HepG2 (cell line): Measurements from ENCODE around the gene RAB34. TPM values are rescaled to one million over a fixed set of nuclear protein-coding genes. Genes with fewer than 3 reads are reported as not detected.

Experiments
- CCDC6 ChIP-seq: sonication (generic); formaldehyde crosslinking; IDR thresholded peaks from 2 replicates; pipeline ENCODE4 v1.8.1; 2022; ENCODE audit warnings: mild to moderate bottlenecking, missing genetic modification reagents, moderate library complexity
- NFIB ChIP-seq: sonication (generic); formaldehyde crosslinking; IDR thresholded peaks from 2 replicates; pipeline ENCODE4 v1.9.0; 2021; ENCODE audit warnings: missing genetic modification reagents, mild to moderate bottlenecking, borderline replicate concordance
- PCBP2 ChIP-seq: fragments of 200-400 bp; formaldehyde crosslinking; optimal IDR thresholded peaks from 2 replicates; pipeline ENCODE3; 2018; ENCODE audit warnings: low read length, low read depth; ENCODE audit not compliant: poor library complexity, severe bottlenecking
- SAP130 ChIP-seq: IDR thresholded peaks from 2 replicates; pipeline ENCODE4 v1.6.1; 2016; ENCODE audit warnings: low read depth
- SIX4 ChIP-seq: sonication (generic); formaldehyde crosslinking; IDR thresholded peaks from 2 replicates; pipeline ENCODE4 v1.4.0; 2020; ENCODE audit warnings: missing genetic modification reagents
- XBP1 ChIP-seq: sonication (generic); formaldehyde crosslinking; IDR thresholded peaks from 2 replicates; pipeline ENCODE4 v1.5.0; 2020; ENCODE audit warnings: missing genetic modification reagents
- ZIK1 ChIP-seq: sonication (generic); formaldehyde crosslinking; IDR thresholded peaks from 2 replicates; pipeline ENCODE4 v1.5.0; 2020; ENCODE audit warnings: mild to moderate bottlenecking, low read depth, missing genetic modification reagents, borderline replicate concordance
- ZNF253 ChIP-seq: sonication (generic); formaldehyde crosslinking; IDR thresholded peaks from 2 replicates; pipeline ENCODE4 v1.8.0; 2022; ENCODE audit warnings: mild to moderate bottlenecking, missing genetic modification reagents, borderline replicate concordance
- ZNF292 ChIP-seq: sonication (generic); formaldehyde crosslinking; IDR thresholded peaks from 2 replicates; pipeline ENCODE4 v1.8.1; 2022; ENCODE audit warnings: mild to moderate bottlenecking, low read depth, missing genetic modification reagents, borderline replicate concordance
- ZNF550 ChIP-seq: sonication (generic); formaldehyde crosslinking; IDR thresholded peaks from 2 replicates; pipeline ENCODE4 v1.4.0; 2020; ENCODE audit warnings: mild to moderate bottlenecking, missing genetic modification reagents, borderline replicate concordance
- ZNF567 ChIP-seq: sonication (generic); formaldehyde crosslinking; IDR thresholded peaks from 2 replicates; pipeline ENCODE4 v1.8.1; 2023; ENCODE audit warnings: mild to moderate bottlenecking, missing genetic modification reagents, borderline replicate concordance
- ZNF709 ChIP-seq: sonication (generic); formaldehyde crosslinking; IDR thresholded peaks from 2 replicates; pipeline ENCODE4 v1.5.0; 2020; ENCODE audit warnings: mild to moderate bottlenecking, missing genetic modification reagents
- ZNF746 ChIP-seq: sonication (generic); formaldehyde crosslinking; IDR thresholded peaks from 2 replicates; pipeline ENCODE4 v1.8.0; 2022; ENCODE audit warnings: mild to moderate bottlenecking, missing genetic modification reagents
- polyA plus RNA-seq, 8 experiments: library from polyadenylated mRNA; depleted of rRNA in 3 of 8; stranded (reverse) in 7 of 8; unstranded in 1 of 8; fragments of >200 nt; fragmentation: Illumina TruSeq in 4 of 8; extraction: Trizol in 4 of 8; gene quantifications; 2 replicates each; pipeline versions ENCODE4 v1.2.1 to v1.2.3, GENCODE V29; 2011 to 2016; ENCODE audit warnings: low read depth in 4 of 8, missing spikeins in 1 of 8, mixed read lengths in 1 of 8; ENCODE audit not compliant: insufficient read depth in 1 of 8
- total RNA-seq, 5 experiments: library from RNA; depleted of rRNA; stranded (reverse); fragments of >200 nt; fragmentation: Illumina TruSeq; extraction: Trizol; gene quantifications; 2 replicates each; pipeline ENCODE4 v1.2.3, GENCODE V29; 2016; ENCODE audit warnings: low read depth in 1 of 5
- TF ChIP-seq, protein P1 (sequence below): sonication (generic); formaldehyde crosslinking; IDR thresholded peaks from 2 replicates; pipeline ENCODE4 v1.4.0; 2020; ENCODE audit warnings: mild to moderate bottlenecking, missing genetic modification reagents
- TF ChIP-seq, protein P2 (sequence below), 2 experiments: sonication (generic) in 1 of 2; formaldehyde crosslinking in 1 of 2; IDR thresholded peaks; 2 replicates each; pipeline versions ENCODE4 v1.4.0 to v1.6.1; 2016 to 2020; ENCODE audit warnings: borderline replicate concordance in 1 of 2, low read depth in 1 of 2, mild to moderate bottlenecking in 1 of 2, missing genetic modification reagents in 1 of 2
- TF ChIP-seq, protein P3 (sequence below): fragments of 450-650 bp; IDR thresholded peaks from 2 replicates; pipeline ENCODE4 v1.6.1; 2016

Gene RAB34
- total and polyA plus RNA-seq, 2 of the 13 experiments (the other 11 are each of a cell fraction or from before 2014, with no cell fraction given): 0.49 TPM; not detected in 1

DNA sequence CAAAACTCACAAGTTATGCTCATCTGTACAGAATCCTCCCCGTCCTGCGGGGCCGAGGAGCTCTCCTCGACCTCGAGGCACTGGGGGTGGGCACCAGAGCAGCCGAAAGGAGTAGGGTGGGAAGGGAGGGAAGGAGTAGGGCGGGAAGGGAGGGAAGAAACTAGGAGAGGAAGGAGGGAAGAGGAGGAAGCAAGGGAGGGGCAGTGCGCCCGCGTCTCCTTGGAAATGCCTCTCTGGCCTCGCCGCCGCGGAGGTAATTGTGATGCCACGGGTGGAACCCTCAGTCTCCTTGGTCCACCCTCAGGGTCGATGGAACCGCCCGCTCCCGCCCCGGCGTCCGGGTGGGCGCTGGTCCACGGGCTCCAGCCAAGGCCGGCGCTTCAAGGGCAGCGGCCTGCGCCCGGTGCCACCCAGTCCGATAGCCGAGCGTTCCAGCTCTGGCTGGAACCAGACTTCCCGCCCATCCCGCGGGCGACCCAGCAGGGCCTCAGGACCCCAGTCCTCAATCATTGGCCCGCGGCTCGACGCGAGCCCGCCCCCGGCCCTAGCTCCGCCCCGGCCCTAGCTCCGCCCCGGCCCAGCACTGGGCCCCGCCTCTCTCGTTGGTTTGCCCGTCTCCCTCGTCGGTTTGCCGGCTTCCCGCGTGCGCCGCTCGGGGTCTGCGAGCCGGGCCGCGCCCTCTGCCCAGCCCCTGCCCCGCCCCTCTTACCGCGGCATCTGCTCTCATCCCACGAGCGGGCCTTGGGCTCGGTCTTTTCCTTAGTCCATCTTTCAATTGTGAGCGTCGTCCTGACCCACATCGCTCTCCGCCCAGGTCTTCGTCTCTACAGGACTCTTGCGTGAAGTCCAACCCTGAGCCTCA lies 6.6 kb downstream of the RAB34 start (continued):
- TF ChIP-seq, protein P1, sequence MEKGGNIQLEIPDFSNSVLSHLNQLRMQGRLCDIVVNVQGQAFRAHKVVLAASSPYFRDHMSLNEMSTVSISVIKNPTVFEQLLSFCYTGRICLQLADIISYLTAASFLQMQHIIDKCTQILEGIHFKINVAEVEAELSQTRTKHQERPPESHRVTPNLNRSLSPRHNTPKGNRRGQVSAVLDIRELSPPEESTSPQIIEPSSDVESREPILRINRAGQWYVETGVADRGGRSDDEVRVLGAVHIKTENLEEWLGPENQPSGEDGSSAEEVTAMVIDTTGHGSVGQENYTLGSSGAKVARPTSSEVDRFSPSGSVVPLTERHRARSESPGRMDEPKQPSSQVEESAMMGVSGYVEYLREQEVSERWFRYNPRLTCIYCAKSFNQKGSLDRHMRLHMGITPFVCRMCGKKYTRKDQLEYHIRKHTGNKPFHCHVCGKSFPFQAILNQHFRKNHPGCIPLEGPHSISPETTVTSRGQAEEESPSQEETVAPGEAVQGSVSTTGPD: no peak
- no peak for TF ChIP-seq NFIB (CRISPR knock-in tag)
- no peak for TF ChIP-seq ZNF746
- TF ChIP-seq SIX4 (CRISPR knock-in tag): 0 out of 2 replicates have a peak, but pooled peaks have one; percentile 9
- TF ChIP-seq ZNF550: 0 out of 2 replicates have a peak, but pooled peaks have one; percentile 40
- no peak for TF ChIP-seq ZNF709 (CRISPR knock-in tag)
- TF ChIP-seq ZNF292: no peak
- TF ChIP-seq CCDC6: no peak; the same call in 1 of the 2 replicates
- no peak for TF ChIP-seq ZNF253
- TF ChIP-seq PCBP2: no peak
- peak; percentile 74 for TF ChIP-seq SAP130 (CRISPR knock-in tag)
- TF ChIP-seq, protein P2, sequence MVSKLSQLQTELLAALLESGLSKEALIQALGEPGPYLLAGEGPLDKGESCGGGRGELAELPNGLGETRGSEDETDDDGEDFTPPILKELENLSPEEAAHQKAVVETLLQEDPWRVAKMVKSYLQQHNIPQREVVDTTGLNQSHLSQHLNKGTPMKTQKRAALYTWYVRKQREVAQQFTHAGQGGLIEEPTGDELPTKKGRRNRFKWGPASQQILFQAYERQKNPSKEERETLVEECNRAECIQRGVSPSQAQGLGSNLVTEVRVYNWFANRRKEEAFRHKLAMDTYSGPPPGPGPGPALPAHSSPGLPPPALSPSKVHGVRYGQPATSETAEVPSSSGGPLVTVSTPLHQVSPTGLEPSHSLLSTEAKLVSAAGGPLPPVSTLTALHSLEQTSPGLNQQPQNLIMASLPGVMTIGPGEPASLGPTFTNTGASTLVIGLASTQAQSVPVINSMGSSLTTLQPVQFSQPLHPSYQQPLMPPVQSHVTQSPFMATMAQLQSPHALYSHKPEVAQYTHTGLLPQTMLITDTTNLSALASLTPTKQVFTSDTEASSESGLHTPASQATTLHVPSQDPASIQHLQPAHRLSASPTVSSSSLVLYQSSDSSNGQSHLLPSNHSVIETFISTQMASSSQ (IDR thresholded peaks at IDR 0.05; ENCODE audit: low read depth): no peak
- TF ChIP-seq, protein P2 (CRISPR knock-in tag; IDR thresholded peaks at IDR 0.05; ENCODE audit: borderline replicate concordance): peak; percentile 56; the same call in 1 of the 2 replicates
- TF ChIP-seq ZIK1 (CRISPR knock-in tag): peak; percentile 89; the same call in 1 of the 2 replicates
- TF ChIP-seq, protein P3, sequence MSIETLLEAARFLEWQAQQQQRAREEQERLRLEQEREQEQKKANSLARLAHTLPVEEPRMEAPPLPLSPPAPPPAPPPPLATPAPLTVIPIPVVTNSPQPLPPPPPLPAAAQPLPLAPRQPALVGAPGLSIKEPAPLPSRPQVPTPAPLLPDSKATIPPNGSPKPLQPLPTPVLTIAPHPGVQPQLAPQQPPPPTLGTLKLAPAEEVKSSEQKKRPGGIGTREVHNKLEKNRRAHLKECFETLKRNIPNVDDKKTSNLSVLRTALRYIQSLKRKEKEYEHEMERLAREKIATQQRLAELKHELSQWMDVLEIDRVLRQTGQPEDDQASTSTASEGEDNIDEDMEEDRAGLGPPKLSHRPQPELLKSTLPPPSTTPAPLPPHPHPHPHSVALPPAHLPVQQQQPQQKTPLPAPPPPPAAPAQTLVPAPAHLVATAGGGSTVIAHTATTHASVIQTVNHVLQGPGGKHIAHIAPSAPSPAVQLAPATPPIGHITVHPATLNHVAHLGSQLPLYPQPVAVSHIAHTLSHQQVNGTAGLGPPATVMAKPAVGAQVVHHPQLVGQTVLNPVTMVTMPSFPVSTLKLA: no peak
- TF ChIP-seq ZNF567 (CRISPR knock-in tag): no peak
- TF ChIP-seq XBP1: no peak
